ENCODE results near the gene GMDS. TPM values are rescaled to one million over a fixed set of nuclear protein-coding genes. Genes with fewer than 3 reads are reported as not detected.
"Not testable (repeated sequence)": the region's sequence is repeated elsewhere in the genome, so short reads cannot be mapped to it uniquely, and the experiment has no call there.

GMDS gene
- total RNA-seq, 1 donor from 2014 or later: 27.0 TPM

DNA sequence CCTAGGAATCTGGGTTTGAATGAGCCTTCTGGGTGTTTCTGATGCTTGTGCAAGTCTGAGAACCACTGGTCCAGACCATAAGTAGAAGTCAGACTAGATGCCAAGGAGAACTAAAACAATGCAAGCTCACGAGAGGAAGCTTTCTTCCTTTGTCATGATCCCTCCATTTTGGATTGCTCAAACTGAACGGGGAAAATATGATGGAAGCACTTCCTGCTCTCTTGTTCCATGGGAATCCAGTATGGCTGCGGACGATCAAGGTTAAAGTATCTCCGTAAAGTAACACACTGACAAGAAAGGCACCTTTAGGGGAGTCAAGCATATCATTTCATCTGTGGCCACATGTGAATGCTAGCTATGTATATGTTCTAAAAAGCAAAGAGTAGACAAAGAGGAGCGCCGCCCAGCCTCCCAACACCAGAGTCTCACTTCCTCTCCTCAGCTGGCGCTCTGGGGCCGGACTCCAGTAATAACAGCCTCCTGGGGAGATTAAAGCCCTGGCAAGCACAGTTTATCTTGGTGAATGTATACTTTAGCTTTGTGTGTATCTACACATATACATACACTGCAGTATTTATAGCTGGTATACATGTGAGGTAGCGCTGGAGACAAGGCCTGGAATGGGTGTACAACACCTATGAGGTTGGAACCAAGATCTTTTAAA, 547.6 kb downstream of the GMDS start:
- H3K36me3 ChIP-seq (ENCODE audit: control insufficient read depth, insufficient read depth, low read length): no peaks in the 10 kb centered on the region
- no peak for TF ChIP-seq CTCF (IDR thresholded peaks at IDR 0.05; ENCODE audit: insufficient read depth, low read length, poor library complexity, severe bottlenecking)
- DNase-seq (ENCODE audit: low read depth): no peak

DNA sequence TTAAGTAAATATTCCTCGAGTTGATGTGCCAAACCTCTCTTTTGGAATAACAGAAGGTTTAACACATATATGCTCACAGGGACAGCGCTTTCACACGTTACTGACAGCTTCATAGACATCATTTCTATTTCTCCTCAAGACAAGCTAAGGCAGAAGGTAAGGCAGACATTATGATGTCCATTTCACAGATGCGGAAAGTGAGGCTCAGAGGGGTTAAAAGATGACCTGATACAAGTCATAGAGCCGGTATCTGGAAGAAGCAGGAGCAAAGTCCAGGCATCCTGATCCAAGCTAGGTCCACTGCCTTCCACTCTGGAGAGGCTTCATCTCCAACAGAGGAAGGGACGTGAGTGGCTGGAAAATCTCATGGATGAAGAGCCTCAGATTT, 548.9 kb downstream of the GMDS start:
- H3K4me3 ChIP-seq (ENCODE audit: low read depth, low read length): no peak overlapping the region
- H3K36me3 ChIP-seq (ENCODE audit: control insufficient read depth, insufficient read depth, low read length): no peaks in the 10 kb centered on the region
- DNase-seq (ENCODE audit: low read depth): no peak
- TF ChIP-seq CTCF (IDR thresholded peaks at IDR 0.05; ENCODE audit: insufficient read depth, low read length, poor library complexity, severe bottlenecking): no peak
- H3K27me3 ChIP-seq (ENCODE audit: control insufficient read depth, insufficient read depth, low read length): no peaks in the 10 kb centered on the region

More for the DNA sequence above, 547.6 kb downstream of the GMDS start:
- H3K4me3 ChIP-seq (ENCODE audit: low read depth, low read length): no peak overlapping the region
- H3K27me3 ChIP-seq (ENCODE audit: control insufficient read depth, insufficient read depth, low read length): no peaks in the 10 kb centered on the region

- no peak overlapping the region for H3K4me3 ChIP-seq (ENCODE audit: low read depth, low read length)
- no peaks in the 10 kb centered on the region for H3K36me3 ChIP-seq (ENCODE audit: control insufficient read depth, insufficient read depth, low read length)
- TF ChIP-seq CTCF (IDR thresholded peaks at IDR 0.05; ENCODE audit: insufficient read depth, low read length, poor library complexity, severe bottlenecking): no peak
- no peaks in the 10 kb centered on the region for H3K27me3 ChIP-seq (ENCODE audit: control insufficient read depth, insufficient read depth, low read length)
- DNase-seq (ENCODE audit: low read depth): no peak
Observed at GRCh38 chr6:1695546-1696462, 549.6 kb downstream of the GMDS start.

- H3K4me3 ChIP-seq (ENCODE audit: low read depth, low read length); DNase-seq (ENCODE audit: low read depth); H3K36me3 ChIP-seq (ENCODE audit: control insufficient read depth, insufficient read depth, low read length); H3K27me3 ChIP-seq (ENCODE audit: control insufficient read depth, insufficient read depth, low read length): not testable (repeated sequence)
Observed at GRCh38 chr6:1691828-1692227, 553.6 kb downstream of the GMDS start.

GRCh38 chr6:1690656-1691055, 554.7 kb downstream of the GMDS start:
- H3K27me3 ChIP-seq (ENCODE audit: control insufficient read depth, insufficient read depth, low read length); H3K36me3 ChIP-seq (ENCODE audit: control insufficient read depth, insufficient read depth, low read length); DNase-seq (ENCODE audit: low read depth); H3K4me3 ChIP-seq (ENCODE audit: low read depth, low read length): not testable (repeated sequence)

GRCh38 chr6:1689141-1689540, 556.3 kb downstream of the GMDS start:
- H3K36me3 ChIP-seq (ENCODE audit: control insufficient read depth, insufficient read depth, low read length): no peaks in the 10 kb centered on the region
- no peaks in the 10 kb centered on the region for H3K27me3 ChIP-seq (ENCODE audit: control insufficient read depth, insufficient read depth, low read length)
- no peak for TF ChIP-seq CTCF (IDR thresholded peaks at IDR 0.05; ENCODE audit: insufficient read depth, low read length, poor library complexity, severe bottlenecking)
- no peak overlapping the region for H3K4me3 ChIP-seq (ENCODE audit: low read depth, low read length)
- DNase-seq (ENCODE audit: low read depth): no peak

Measured in kidney epithelial cell (primary cell).